Activated CD4-positive, alpha-beta T cell treated with anti-CD3 and anti-CD28 coated beads, Interleukin-10, Interleukin-2, amounts not matched to agents 100 ng/mL and 50 ng/mL, durations not matched to agents 16 hours and 8 hours (primary cell): Measurements from ENCODE around the gene BAIAP3.

Experiments used
- DNase-seq: peaks from one replicate; pipeline ENCODE4 v3.0.0-alpha.2; 2020

Gene BAIAP3

DNA sequence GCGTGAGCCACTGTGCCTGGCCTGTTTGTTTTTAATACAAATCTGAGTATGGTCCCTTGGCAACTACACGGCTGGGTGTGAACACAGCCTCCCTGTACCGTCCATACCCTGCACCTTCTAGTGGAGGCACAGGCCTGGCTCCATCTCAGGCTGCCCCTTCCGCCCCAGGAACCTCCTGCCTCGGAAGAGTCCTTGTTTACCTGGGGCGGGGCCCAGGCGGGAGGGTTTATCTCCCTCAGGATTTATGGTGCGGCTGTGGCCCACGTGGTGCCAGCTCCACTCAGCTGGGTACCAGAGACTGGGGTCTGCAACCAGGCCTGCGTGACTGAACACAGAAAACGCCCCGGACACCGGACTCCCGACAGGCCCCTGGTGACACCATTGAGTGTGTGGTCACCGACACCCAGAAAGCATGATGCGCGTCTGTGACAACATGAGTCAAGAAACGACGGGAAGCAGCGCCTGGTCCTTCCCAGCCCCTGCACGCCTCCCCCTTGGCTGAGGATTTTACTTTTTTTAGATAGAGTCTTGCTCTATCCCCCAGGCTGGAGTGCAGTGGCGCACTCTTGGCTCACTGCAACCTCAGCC is 62.1 kb downstream of the BAIAP3 start:
- no peak for DNase-seq

DNA sequence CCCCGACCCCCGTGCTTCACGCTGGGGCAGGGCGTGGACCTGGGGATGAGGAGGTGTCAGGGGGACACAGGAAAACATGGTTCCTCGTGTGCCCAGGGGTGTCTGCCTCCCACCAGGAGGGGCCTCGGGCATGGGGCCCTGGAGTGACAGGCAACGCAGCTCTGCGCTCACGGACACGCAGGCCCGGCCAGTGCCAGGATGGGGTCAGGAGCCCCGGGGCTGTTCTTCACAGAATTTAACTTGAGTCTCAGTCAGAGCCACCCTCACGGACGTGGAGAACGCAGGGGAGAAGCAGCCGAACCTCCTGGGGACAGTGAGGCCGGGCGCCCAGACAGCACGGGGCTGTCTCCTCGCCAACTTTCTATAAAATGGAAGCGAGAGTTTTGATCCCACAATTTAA is 64.3 kb downstream of the BAIAP3 start:
- no peak for DNase-seq

DNA sequence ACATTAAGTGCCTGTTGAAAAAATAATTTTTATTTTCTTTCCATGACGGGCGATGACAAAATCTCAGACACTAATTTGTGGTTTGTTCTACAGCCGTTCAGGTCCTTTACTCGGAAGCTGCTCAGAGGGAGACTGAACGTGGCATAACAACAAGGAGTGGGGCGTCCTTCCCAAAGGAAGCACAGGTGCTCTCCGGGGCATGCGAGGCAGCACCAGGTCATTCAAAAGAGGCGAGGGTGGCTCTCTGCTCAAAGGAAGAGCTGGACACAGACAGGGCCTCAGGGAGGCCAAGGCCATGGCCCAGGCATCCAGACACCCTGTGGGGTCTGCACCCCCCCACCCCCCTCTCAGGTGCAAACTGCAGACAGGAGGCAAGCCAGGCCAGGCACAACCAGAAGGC is 64.9 kb downstream of the BAIAP3 start:
- DNase-seq: no peak
